Inflammatory macrophage treated with lipopolysaccharide for 4 hours (primary cell): ENCODE measurements around the gene HOXD3.

Source experiments
- DNase-seq: peaks from one replicate; pipeline ENCODE4 v3.0.0-alpha.2; 2020

The HOXD3 gene

DNA sequence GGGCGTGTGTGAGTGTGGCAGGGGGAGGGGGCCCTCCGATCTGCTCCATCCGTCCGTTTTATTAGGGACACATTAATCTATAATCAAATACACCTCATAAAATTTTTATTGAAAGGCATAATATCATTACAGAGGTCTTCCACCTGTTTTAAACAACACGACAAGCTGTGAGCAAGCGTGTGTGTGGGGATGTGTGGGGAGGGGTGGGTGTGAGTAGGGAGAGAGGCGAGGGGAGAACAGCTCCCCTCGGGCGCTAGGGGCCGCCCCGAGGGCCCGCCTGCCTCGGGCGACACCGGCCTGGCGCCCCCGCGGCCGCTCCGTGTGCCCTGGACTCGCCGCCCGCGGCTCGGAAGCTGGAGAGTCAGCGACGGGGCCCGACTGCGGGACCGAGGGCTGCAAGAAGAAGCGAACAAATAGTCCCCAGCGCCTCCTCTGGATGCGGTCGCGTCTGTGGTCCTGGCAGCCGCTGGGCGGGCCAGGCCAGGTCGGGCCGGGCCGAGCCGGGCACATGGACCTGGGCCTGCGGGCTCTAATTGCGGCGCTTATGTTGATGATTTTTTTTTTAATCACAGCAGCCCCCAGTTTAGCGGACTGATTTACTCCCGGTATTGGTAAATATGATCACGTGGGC, 34.9 kb upstream of the HOXD3 start:
- no peak for DNase-seq

DNA sequence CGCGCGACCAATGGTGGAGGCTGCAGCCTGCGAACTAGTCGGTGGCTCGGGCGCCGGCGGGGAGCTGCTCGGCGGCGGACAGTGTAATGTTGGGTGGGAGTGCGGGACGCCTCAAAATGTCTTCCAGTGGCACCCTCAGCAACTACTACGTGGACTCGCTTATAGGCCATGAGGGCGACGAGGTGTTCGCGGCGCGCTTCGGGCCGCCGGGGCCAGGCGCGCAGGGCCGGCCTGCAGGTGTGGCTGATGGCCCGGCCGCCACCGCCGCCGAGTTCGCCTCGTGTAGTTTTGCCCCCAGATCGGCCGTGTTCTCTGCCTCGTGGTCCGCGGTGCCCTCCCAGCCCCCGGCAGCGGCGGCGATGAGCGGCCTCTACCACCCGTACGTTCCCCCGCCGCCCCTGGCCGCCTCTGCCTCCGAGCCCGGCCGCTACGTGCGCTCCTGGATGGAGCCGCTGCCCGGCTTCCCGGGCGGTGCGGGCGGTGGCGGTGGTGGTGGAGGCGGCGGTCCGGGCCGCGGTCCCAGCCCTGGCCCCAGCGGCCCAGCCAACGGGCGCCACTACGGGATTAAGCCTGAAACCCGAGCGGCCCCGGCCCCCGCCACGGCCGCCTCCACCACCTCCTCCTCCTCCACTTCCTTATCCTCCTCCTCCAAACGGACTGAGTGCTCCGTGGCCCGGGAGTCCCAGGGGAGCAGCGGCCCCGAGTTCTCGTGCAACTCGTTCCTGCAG, 34.3 kb upstream of the HOXD3 start, which contains the start of gene HOXD9:
TSS of gene HOXD9 (plus strand) at position 37 of the 728 bp plus-strand sequence. CDS start at position 87, 50 bp downstream.
- DNase-seq = no peak

DNA sequence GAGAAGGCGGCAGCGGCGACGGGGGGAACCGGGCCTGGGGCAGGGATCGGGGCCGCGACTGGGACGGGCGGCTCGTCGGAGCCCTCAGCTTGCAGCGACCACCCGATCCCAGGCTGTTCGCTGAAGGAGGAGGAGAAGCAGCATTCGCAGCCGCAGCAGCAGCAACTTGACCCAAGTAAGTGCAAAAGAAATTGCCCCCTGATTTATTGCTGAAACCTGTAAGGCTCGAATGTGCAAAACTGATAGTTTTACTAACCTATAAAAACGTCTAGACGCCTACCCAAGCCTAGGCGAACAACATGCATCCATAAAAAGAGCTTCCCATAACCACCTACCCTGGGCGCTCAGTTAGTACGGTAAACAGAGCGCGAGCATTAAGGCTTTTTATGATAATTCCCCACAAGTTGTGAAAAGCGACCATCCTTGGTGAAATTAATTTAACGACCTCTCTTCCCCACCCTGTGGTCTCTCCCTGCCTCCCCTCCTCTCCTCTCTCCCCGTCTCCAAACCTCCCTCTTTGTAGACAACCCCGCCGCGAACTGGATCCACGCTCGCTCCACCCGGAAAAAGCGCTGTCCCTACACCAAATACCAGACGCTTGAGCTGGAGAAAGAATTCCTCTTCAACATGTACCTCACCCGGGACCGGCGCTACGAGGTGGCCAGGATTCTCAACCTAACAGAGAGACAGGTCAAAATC, 33.5 kb upstream of the HOXD3 start:
- DNase-seq = no peak

DNA sequence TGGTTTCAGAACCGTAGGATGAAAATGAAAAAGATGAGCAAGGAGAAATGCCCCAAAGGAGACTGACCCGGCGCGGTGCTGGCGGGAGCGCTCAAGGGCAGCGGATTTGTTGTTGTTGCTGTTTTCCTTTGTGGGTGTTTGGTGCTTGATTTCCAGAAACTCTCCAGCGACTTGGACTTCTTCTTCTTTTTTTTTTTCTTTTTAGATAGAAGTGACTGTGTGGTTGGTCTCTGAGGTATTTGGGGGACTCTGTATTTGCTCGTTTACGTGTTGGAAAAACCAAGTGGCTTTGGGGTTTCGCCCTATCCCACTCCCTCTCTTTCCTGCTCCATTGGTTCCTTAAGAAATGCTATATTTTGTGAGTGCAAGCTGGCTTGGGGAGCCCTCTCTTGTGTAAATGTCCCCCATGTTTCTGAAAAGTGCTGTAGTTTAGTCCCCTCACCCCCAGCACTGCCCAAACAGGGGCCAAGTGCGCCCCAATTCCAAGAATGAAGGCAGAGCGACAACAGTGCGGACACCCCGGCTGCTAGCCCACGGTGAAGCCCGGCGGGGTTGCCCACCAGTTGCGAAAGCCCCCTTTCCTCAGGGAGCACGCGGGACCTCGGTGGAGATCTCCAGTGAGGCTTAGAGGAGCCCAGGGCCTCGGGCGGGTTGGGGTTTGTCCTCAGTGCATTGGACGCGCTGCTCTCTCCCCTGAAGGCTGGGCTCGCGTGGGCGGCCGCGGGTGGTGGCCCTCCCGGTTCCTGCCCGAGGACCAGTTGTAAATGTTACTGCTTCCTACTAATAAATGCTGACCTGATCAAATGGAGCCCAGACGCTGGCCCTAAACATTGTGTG, 32.8 kb upstream of the HOXD3 start:
- no peak for DNase-seq

DNA sequence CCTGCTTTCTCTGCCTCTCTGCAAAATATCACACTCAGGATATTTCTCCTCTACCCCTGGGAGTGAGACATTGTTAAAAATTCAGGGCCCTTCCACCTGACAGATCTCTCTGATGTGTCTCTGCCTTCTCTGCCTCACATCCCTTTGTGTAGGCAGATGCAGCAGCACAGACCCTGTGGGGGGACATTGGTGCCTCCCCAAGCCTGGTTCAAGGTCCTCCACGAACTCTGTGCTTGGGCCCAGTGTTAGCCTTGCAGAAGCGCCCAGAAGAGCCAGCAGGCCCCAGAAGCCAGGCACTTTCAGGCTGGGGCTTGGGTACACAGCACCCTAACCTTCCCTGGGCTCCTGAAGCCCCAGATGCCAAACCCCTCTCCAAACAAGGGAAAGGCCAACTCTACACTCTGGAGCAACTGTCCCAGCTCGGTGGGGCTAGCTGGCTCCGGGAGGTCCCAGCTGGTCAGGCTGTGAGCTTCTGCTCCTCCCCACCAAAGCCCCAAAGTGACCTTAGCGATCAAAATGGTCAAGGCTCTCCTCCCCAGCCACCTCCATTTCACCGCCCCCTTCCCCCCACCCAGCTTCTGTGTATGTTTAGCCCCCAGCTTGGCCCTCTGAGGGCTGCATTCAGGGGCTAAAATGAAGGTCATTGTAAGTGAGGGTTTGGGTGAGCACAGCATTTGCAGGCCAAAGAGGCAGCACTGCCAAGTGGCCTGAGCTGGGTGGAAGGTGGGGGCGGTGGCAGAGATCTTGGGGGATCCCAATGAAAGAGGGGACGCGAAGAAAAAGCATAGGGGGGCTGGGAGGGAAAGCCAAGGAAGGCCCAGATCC, 31.9 kb upstream of the HOXD3 start:
- no peak for DNase-seq

DNA sequence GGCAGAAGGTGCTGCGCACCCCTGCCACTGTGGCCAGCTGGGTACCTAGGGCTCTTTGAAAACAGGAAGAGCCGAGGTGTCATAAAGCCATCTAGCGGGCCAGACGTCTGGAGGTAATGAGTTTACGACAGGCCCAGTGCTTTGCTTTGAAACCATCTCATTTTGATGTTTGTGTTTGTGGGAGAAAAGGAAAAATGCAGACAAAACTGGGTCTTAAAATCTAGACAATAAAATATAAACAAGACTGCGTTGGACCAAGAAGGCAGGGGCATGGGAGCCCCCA, 31.4 kb upstream of the HOXD3 start:
- no peak for DNase-seq

DNA sequence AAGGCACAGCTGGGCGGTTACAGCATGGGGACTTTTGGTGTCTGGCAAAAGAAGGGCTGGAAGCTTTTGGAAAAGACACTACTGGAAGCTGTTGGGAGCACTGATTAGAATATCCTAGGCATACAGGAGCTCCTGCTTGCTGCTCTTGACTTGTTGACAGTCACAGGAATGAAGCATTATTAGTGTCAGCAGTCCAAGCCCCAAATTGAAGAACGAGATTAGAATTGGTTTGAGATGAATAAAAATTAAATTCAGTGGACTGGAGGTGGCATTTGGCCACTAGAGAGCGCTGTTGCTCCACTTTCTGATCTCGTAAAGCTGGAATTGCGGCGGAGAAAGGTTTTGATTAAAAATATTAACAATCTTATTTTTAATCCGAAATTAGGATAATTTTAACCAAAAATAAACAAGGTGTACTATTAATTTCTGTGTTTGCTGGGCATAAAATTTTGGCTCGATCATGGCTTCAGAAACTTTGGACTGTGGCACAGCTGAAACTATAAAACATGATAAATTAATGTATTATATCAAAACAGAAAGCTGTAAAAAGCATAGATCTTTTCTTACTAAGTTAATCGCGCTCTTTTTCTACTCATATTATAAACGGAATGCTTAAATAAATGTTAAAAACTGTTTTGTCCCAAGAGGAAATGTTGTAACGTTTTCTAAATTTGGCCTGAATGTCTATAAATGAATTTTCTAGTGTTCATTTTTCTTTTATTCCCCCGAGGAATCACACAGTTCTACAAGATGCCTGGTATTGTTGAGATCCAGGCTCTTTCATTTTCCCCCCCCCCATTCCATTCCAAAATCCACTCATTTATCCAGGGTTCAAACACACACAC, 30.0 kb upstream of the HOXD3 start:
- DNase-seq = peak; percentile 61

DNA sequence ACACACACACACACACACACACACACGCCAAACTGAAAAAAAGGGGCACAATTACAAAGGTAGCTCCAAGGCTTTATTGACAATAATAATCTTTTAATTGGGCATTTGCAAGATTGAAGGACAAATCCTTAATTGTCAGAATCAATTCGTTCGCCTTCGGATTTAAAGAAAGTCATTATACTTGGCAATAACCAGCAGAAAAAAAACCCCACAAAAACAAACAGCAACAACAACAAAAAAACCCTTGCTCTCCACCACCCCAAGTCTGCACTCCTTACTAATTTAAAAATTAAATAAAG, 29.4 kb upstream of the HOXD3 start:
- no peak for DNase-seq

DNA sequence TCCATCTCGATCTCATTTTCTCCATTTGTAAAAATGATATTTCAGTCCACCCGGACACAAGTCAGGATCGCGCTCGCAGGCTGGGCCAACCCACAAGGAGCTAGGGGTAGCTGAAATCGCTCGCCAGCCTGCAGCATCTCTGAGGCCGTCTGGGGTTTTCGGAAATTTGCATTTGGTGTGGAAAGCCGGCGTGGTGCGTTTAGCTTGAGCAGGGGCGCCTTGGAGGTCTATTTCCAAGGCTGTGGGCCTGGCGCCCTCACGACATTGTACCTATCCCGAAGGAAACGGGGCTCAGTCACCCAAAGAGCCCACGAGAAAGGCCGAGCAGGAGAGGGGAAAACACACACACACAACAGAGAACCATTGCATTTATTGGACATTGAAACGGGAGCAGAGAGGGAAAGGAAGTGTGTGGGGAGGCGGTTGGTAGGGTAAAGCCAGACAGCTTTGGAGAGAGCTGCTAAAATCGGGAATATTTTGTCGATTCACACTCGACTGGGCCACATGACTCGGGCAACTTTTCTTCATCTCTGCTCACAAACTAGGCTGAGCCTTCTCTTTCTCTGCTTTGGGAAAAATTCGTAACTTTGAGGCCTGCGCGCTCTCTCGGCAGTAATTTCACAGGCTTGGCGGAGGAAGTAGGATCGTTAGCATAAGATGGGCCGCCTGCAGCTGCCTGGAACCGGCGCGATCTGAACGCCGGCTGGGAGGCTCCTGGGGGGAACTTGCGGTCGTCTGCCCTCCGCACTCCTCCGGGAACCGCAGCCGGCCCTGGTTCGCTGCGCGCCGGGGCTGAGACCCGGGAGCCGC, 28.7 kb upstream of the HOXD3 start:
- DNase-seq = no peak

DNA sequence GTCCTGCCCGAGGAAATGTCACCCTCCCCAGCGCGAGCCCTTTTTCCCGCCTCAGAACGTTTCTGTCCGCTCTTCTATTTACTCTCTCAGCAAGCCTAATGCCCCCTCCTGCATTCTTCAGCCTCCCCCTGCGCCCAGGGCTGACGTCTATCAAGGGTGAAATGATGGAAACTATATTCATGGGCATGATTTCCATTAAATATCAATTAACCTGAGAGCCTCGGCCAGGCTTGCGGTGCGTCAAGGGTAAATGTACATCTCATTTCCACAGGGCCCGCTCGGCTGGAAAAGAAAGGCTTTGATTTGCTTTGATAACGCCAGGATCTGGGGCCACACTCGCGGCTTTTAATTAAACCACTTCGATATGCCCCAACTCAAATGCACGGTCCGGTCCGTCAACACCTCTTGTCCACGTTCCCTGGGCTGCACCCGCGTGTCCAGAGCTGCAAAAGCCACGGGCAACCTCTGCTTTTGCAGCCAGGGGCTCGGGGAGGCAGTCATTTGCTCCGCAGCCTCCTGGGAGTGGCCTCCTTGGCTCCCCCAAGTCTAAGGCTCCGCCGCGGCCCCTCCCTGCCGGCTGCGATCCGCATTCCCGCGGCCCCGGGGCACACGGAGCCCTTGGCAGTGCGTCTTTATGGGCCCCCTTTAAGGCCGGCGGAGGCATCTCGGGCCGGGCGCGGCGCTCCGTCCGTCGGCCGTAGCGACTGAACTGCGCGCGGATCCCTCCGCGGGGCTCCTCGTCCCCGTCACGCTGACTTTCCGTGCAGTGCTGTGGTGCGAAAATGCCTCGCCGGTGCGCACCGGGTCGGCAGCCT, 27.9 kb upstream of the HOXD3 start, which contains the start of gene HOXD8:
TSS of gene HOXD8 (plus strand) at position 724 of the 815 bp plus-strand sequence. CDS start 662 bp downstream, outside the sequence.
- DNase-seq = no peak

DNA sequence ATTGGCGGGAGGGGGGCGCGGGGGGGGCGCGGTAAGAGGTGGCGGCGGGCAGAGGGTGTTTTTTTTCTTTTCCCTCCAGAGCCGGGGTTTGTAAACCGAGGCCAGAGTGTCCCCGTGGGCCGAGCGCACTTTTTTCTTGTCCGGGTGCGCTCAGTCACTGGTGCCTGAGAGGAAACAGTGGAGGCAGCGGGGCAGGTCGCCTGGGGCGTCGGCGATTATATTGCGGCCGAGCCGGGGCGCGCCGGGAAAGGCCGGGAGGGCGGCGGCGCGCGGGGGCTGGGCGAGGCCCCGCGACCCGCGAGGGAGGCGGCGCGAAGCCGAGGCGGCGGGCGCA, 27.3 kb upstream of the HOXD3 start:
- no peak for DNase-seq

DNA sequence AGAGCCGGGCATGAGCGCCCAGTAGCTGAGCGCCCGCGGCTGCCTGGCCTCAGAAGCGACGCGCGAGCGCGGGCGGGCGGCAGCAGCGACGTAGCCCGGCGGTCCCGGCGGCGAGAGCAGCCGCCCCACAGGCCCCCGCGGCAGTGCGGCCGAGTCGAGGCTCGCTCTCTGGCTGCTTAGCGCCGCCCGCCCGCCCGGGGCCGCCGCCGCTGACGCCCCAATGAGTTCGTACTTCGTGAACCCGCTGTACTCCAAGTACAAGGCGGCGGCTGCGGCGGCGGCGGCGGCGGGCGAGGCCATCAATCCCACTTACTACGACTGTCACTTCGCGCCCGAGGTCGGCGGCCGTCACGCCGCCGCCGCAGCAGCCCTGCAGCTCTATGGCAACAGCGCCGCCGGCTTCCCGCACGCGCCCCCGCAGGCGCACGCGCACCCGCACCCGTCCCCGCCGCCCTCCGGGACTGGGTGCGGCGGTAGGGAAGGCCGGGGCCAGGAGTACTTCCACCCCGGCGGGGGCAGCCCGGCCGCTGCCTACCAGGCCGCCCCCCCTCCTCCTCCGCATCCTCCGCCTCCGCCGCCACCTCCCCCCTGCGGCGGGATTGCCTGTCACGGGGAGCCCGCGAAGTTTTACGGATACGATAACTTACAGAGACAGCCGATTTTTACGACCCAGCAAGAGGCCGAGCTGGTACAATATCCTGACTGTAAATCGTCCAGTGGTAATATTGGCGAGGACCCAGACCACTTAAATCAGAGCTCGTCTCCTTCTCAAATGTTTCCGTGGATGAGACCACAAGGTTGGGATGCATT, 26.8 kb upstream of the HOXD3 start:
- no peak for DNase-seq

DNA sequence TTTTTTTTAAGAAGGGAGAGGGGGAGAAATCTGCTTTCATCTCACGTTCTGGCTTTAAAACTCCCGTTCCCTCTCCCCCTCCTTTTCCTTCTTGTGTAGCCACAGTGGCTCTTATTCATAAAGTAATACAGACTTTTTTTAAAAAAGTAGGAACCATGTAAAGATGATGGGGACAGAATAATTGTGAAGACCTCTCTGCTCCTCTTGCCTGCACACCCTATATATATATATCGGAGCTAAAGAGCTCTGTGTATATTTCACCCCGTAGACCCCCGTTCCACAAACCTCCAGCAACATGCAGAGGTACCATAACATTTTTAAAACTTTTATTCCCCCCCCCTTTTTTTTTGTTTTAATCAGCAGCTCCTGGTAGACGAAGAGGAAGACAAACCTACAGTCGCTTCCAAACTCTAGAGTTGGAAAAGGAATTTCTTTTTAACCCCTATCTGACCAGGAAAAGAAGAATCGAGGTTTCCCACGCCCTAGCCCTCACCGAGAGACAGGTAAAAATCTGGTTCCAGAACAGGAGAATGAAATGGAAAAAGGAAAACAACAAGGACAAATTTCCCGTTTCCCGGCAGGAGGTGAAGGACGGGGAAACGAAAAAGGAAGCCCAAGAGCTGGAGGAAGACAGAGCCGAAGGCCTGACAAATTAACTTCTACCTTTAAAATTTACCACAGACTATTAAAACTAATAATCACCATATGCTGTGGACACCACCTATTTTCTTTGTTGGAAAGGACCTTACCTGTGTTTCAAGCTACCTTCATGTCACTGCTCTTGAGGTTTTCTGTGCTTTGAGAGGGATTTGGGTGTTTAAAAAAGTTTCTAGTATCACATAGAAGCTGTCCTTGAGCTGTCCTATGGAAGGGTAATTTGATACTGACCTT, 25.9 kb upstream of the HOXD3 start:
- DNase-seq = no peak

DNA sequence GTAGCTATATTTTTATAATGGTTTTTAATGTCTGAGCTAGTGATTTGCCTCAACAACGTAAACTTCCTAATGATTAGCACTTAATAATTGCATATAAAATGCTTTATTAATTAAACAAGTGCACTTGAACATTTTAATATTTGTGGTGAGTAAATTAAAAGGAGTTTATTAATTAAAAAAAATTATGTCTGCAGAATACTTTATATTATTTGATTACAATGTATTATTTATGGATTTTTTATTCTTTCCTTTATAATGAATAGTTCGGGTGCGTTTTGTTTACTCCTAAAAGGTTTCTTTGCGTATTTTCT, 25.3 kb upstream of the HOXD3 start:
- no peak for DNase-seq

DNA sequence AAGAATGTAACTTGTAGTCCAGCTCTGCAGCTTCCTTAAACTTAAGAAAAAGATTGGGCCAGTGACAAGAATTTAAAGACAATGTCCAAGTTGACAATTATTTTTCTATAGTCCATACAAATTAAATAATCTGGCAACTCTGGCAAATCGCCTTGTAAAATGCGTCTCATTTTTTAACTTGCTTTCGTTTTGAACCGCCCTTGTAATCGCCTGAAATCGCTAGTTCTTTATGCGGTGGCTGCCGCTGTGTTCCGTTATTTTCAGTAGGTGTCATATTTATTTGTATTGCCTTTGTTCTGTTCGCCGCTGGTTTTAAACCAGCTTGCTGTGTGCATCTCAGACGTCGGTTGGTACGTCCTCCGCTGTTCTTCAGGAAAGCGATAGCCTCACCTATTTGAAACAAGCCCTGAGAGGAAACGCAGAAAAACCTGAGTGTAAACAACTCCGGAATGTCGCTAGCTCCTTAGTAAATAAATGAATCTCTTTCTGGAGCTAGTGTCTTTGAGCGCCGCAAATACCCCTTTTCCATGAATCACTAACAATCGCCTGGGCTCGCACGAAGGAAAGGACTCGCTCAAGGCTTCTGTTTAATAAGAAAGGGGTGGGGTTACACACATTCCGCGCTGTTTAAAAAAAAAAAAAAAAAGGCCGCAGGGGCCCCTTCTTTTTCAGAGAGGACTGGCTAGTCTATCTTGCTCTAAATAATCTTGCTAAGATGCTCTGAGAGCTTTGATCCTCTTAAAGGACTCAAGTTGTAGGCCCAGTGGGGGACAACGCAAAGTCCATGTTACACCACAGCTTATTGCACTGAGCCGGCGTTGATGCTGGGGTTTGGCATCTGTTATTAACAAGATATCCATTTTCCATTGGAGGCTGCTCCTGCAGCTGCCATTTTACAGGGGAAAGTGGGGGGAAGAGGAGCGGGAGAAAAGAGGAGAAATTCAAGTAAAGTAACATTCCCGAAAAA, 24.6 kb upstream of the HOXD3 start:
- DNase-seq = peak; percentile 29

DNA sequence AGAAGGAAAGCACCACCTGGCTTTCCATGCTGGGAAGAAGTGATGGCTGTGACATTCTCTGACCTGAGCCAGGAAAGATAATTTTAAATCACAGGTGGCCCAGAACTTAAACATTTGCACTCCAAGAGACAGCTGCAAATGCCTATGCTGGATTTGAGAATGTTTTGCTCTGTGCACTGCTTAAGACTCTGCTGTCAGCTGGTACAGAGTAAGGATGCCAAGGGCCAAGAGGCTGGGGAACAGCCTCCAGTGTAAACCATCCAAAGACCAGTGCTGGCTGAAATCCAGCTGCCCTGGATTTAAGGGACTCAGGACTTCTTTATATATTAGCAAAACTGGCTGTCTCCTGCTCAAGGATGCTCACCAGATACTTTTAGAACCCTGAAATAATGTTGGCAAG, 23.7 kb upstream of the HOXD3 start:
- no peak for DNase-seq

DNA sequence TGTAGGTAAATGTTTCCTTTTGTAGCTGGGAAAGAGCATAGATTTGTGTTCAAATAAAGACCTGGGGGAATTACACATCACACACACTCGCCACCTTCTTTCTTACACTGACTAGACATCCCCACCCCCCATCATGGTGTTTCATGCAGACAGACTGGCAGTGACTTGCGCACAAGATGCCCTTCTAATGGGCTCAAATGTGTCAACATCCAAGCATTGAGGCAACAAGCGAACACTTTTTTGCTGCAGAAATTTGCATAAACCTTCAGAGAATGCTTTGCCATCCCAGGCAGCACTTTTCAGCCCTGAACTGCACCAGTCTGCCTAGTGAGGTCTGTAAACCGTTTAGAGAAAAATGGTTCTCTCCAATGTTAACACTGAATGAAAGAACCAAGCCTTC, 23.1 kb upstream of the HOXD3 start:
- DNase-seq = no peak
